ENCODE data around the gene FOXL2NB. TPM values are rescaled to one million over a fixed set of nuclear protein-coding genes. Genes with fewer than 3 reads are reported as not detected.

FOXL2NB gene
- total and polyA plus RNA-seq, 10 of the 15 experiments (the other 5 are each of a cell fraction or from before 2014, with no cell fraction given) = not detected

GRCh38 chr3:138949002-138949418 lies 2.0 kb downstream of the FOXL2NB start:
- H4K20me1 ChIP-seq (ENCODE audit: control insufficient read depth, insufficient read depth) = 0 out of 2 replicates have a peak, but pooled peaks cover 3% of the 10 kb centered on the region
- no peak overlapping the region for H3K27ac ChIP-seq (ENCODE audit: control insufficient read depth, insufficient read depth)
- BruUV-seq (replicated peaks) = no TSS peak
- peaks cover 18 to 20% of the 10 kb centered on the region in 2 experiments for H3K27me3 ChIP-seq (replicated peaks in 1 of 2; ENCODE audit: control insufficient read depth in 2 of 2, insufficient read depth in 2 of 2, low read length in 1 of 2)
- H3K4me1 ChIP-seq (ENCODE audit: control insufficient read depth, insufficient read depth, low read length) = no peaks in the 10 kb centered on the region
- H3K79me2 ChIP-seq (ENCODE audit: control insufficient read depth, insufficient read depth, low read length) = no peaks in the 10 kb centered on the region
- FAIRE-seq (no peak), ATAC-seq (no peak), DNase-seq (ENCODE audit: low read depth, low spot score) (no peak)
- 0 out of 2 replicates have a peak, but pooled peaks have one; percentile 35 for TF ChIP-seq EZH2 (IDR thresholded peaks at IDR 0.05; ENCODE audit: borderline replicate concordance, control insufficient read depth, low read depth, low read length)
- TF ChIP-seq IKZF2 (IDR thresholded peaks at IDR 0.05) = no peak
- no peaks in the 10 kb centered on the region; the same call in 2 of the 3 replicates for H3K9me3 ChIP-seq (replicated peaks; ENCODE audit: control insufficient read depth, insufficient read depth, low read length)
- in situ Hi-C loops (cut with MboI) = loop anchor here (25.0 kb wide), 1 partner anchor 1187 kb away; the partner anchor contains the start of gene SOX14
- POLR2A ChIA-PET = no interaction called here
- no peaks in the 10 kb centered on the region for H3K36me3 ChIP-seq (ENCODE audit: control insufficient read depth in 2 of 2, insufficient read depth in 2 of 2, low read length in 1 of 2)
- intact Hi-C loops (cut with micrococcal nuclease; ENCODE audit: unreplicated experiment) = loop anchor here (10.0 kb wide), 1 partner anchor 146 kb away; no protein-coding TSS in a partner anchor
- CTCF ChIA-PET = interaction anchor here (0.6 kb wide), 1 partner anchor 336 kb away, joined by 3 read pairs; no protein-coding TSS in a partner anchor
- WGBS (ENCODE audit: insufficient coverage, insufficient replicate concordance, low lambda C conversion rate, missing lambda C conversion rate) = 27% methylated on average over 4 of the region's 5 CpGs
- no peak overlapping the region for H2AFZ ChIP-seq (ENCODE audit: control insufficient read depth, low read depth, low read length)
- SMC1A ChIA-PET (ENCODE audit: uncharacterized antibody, unreplicated experiment) = no interaction called here
- no peak overlapping the region for H3K4me3 ChIP-seq
- no peak overlapping the region for H3K4me2 ChIP-seq (ENCODE audit: control insufficient read depth, insufficient read depth)
- RAD21 ChIA-PET (ENCODE audit: unreplicated experiment) = no interaction called here
- H3K9ac ChIP-seq (ENCODE audit: control insufficient read depth, insufficient read depth, low read length) = no peak overlapping the region

GRCh38 chr3:138949445-138950005 lies 2.5 kb downstream of the FOXL2NB start:
- ChIA-PET SMC1A (ENCODE audit: uncharacterized antibody, unreplicated experiment) (no interaction called here), CTCF (interaction anchor here (0.6 kb wide), 1 partner anchor 336 kb away, joined by 3 read pairs; no protein-coding TSS in a partner anchor), RAD21 (ENCODE audit: unreplicated experiment) (no interaction called here), POLR2A (no interaction called here)
- no peaks in the 10 kb centered on the region for H3K4me1 ChIP-seq (ENCODE audit: control insufficient read depth, insufficient read depth, low read length)
- BruUV-seq (replicated peaks) = no TSS peak
- no peak overlapping the region for H3K4me2 ChIP-seq (ENCODE audit: control insufficient read depth, insufficient read depth)
- H3K27me3 ChIP-seq (replicated peaks in 1 of 2; ENCODE audit: control insufficient read depth in 2 of 2, insufficient read depth in 2 of 2, low read length in 1 of 2) = peaks cover 13 to 20% of the 10 kb centered on the region in 2 experiments
- no peak for FAIRE-seq
- H4K20me1 ChIP-seq (ENCODE audit: control insufficient read depth, insufficient read depth) = 0 out of 2 replicates have a peak, but pooled peaks cover 3% of the 10 kb centered on the region
- no peaks in the 10 kb centered on the region; the same call in 2 of the 3 replicates for H3K9me3 ChIP-seq (replicated peaks; ENCODE audit: control insufficient read depth, insufficient read depth, low read length)
- no peaks in the 10 kb centered on the region for H3K79me2 ChIP-seq (ENCODE audit: control insufficient read depth, insufficient read depth, low read length)
- no peak overlapping the region for H3K27ac ChIP-seq (ENCODE audit: control insufficient read depth, insufficient read depth)
- H3K4me3 ChIP-seq = no peak overlapping the region
- H3K9ac ChIP-seq (ENCODE audit: control insufficient read depth, insufficient read depth, low read length) = no peak overlapping the region
- 16% methylated on average over 26 of the region's 27 CpGs for WGBS (ENCODE audit: insufficient coverage, insufficient replicate concordance, low lambda C conversion rate, missing lambda C conversion rate)
- intact Hi-C loops (cut with micrococcal nuclease; ENCODE audit: unreplicated experiment) (loop anchor here (10.0 kb wide), 1 partner anchor 145 kb away; no protein-coding TSS in a partner anchor), in situ Hi-C loops (cut with MboI) (loop anchor here (25.0 kb wide), 1 partner anchor 1187 kb away; the partner anchor contains the start of gene SOX14)
- DNase-seq (ENCODE audit: low read depth, low spot score) = no peak
- no peaks in the 10 kb centered on the region for H3K36me3 ChIP-seq (ENCODE audit: control insufficient read depth in 2 of 2, insufficient read depth in 2 of 2, low read length in 1 of 2)
- ATAC-seq = no peak
- H2AFZ ChIP-seq (ENCODE audit: control insufficient read depth, low read depth, low read length) = no peak overlapping the region
- TF ChIP-seq IKZF1 (conservative IDR thresholded peaks at IDR 0.05) = no peak
- no peak for TF ChIP-seq CEBPZ (IDR thresholded peaks at IDR 0.05; ENCODE audit: low read depth, low read length)
- TF ChIP-seq POLR2A (IDR thresholded peaks at IDR 0.05; ENCODE audit: low read depth, low read length) = no peak
- TF ChIP-seq NR2C2 (IDR thresholded peaks at IDR 0.05; ENCODE audit: borderline replicate concordance, control insufficient read depth, insufficient read length, low read depth) = no peak
- no peak for TF ChIP-seq GABPA (IDR thresholded peaks at IDR 0.05; ENCODE audit: low read depth)
- TF ChIP-seq, protein P1, sequence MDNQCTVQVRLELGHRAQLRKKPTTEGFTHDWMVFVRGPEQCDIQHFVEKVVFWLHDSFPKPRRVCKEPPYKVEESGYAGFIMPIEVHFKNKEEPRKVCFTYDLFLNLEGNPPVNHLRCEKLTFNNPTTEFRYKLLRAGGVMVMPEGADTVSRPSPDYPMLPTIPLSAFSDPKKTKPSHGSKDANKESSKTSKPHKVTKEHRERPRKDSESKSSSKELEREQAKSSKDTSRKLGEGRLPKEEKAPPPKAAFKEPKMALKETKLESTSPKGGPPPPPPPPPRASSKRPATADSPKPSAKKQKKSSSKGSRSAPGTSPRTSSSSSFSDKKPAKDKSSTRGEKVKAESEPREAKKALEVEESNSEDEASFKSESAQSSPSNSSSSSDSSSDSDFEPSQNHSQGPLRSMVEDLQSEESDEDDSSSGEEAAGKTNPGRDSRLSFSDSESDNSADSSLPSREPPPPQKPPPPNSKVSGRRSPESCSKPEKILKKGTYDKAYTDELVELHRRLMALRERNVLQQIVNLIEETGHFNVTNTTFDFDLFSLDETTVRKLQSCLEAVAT (IDR thresholded peaks at IDR 0.05) = no peak
- no peak for TF ChIP-seq IKZF2 (IDR thresholded peaks at IDR 0.05)
- TF ChIP-seq NFXL1 (IDR thresholded peaks at IDR 0.05; ENCODE audit: borderline replicate concordance) = no peak
- no peak for TF ChIP-seq ZNF207 (IDR thresholded peaks at IDR 0.05; ENCODE audit: borderline replicate concordance)
- no peak for TF ChIP-seq EED (IDR thresholded peaks at IDR 0.05; ENCODE audit: low read depth)
- TF ChIP-seq MXI1 (IDR thresholded peaks at IDR 0.05; ENCODE audit: low read depth, low read length) = no peak
- TF ChIP-seq BRCA1 (IDR thresholded peaks at IDR 0.05; ENCODE audit: low read depth, low read length) = no peak
